WTC11 (cell line): ENCODE measurements around the gene PYGB. TPM values are rescaled to one million over a fixed set of nuclear protein-coding genes. Genes with fewer than 3 reads are reported as not detected.

Experiments used
- ATAC-seq: fragments of 200-7000 bp; cut with Tn5 transposase; 2 replicates; pipeline ENCODE4 v1.10.0; 2021; ENCODE audit warnings: mild to moderate bottlenecking, moderate library complexity
- CTCF ChIA-PET: fragments of 300-600 bp; sonication (Branson Sonifier 250); formaldehyde crosslinking; loops from one replicate; lab custom pipeline; 2021; ENCODE audit warnings: antibody characterized with exemption; lab: Charles Lee
- POLR2A ChIA-PET: fragments of 350-600 bp; sonication (Branson Sonifier 250); formaldehyde crosslinking; loops from one replicate; lab custom pipeline; 2021; ENCODE audit warnings: antibody characterized with exemption; lab: Charles Lee
- DNase-seq: peaks from one replicate; pipeline ENCODE4 v3.0.0; 2021; ENCODE audit warnings: low spot score
- H3K27ac Mint-ChIP-seq: 2 replicates; pipeline ENCODE4 v1.8.0; 2021; ENCODE audit warnings: mixed read lengths
- H3K27me3 Mint-ChIP-seq: 2 replicates; pipeline ENCODE4 v1.8.0; 2021; ENCODE audit warnings: low read depth, mild to moderate bottlenecking, moderate library complexity, mixed read lengths
- H3K36me3 Mint-ChIP-seq: 2 replicates; pipeline ENCODE4 v1.8.0; 2021; ENCODE audit warnings: mixed read lengths
- H3K4me1 Mint-ChIP-seq: 2 replicates; pipeline ENCODE4 v1.8.0; 2022; ENCODE audit warnings: mixed read lengths
- H3K4me3 Mint-ChIP-seq: 2 replicates; pipeline ENCODE4 v1.8.0; 2021; ENCODE audit warnings: mild to moderate bottlenecking, moderate library complexity, mixed read lengths
- H3K9me3 Mint-ChIP-seq: 2 replicates; pipeline ENCODE4 v1.8.0; 2021; ENCODE audit warnings: mixed read lengths
- CBFB ChIP-seq: sonication (generic); formaldehyde crosslinking; IDR thresholded peaks from 2 replicates; pipeline ENCODE4 v1.8.1; 2022; ENCODE audit warnings: mild to moderate bottlenecking, low read depth, missing genetic modification reagents
- NFE2L1 ChIP-seq: sonication (generic); formaldehyde crosslinking; IDR thresholded peaks from 2 replicates; pipeline ENCODE4 v1.8.1; 2023; ENCODE audit warnings: missing genetic modification reagents
- RELA ChIP-seq: sonication (generic); formaldehyde crosslinking; IDR thresholded peaks from 2 replicates; pipeline ENCODE4 v1.8.1; 2022; ENCODE audit warnings: missing genetic modification reagents, mild to moderate bottlenecking, borderline replicate concordance
- TEAD1 ChIP-seq: sonication (generic); formaldehyde crosslinking; IDR thresholded peaks from 2 replicates; pipeline ENCODE4 v1.8.0; 2022; ENCODE audit warnings: mild to moderate bottlenecking, missing genetic modification reagents
- TEAD4 ChIP-seq: sonication (generic); formaldehyde crosslinking; IDR thresholded peaks from 2 replicates; pipeline ENCODE4 v1.8.0; 2022; ENCODE audit warnings: mild to moderate bottlenecking, missing genetic modification reagents
- ZNF121 ChIP-seq: sonication (generic); formaldehyde crosslinking; IDR thresholded peaks from 2 replicates; pipeline ENCODE4 v1.8.0; 2023; ENCODE audit warnings: missing genetic modification reagents
- total RNA-seq: library from RNA; stranded (reverse); gene quantifications from 3 replicates; pipeline ENCODE4 v1.2.3, GENCODE V29; 2021
- TF ChIP-seq, protein P1 (sequence below): sonication (generic); formaldehyde crosslinking; IDR thresholded peaks from 2 replicates; pipeline ENCODE4 v1.8.0; 2022; ENCODE audit warnings: mild to moderate bottlenecking, missing genetic modification reagents
- TF ChIP-seq, protein P2 (sequence below): fragments of 250-450 bp; sonication (Bioruptor Pico); IDR thresholded peaks from 2 replicates; pipeline ENCODE4 v1.9.0; 2021; ENCODE audit warnings: moderate library complexity, mild to moderate bottlenecking, inconsistent platforms, borderline replicate concordance
- TF ChIP-seq, protein P3 (sequence below): fragments of 250-450 bp; sonication (Bioruptor Pico); conservative IDR thresholded peaks from 2 replicates; pipeline ENCODE4 v1.9.0; 2021; ENCODE audit warnings: mild to moderate bottlenecking
- TF ChIP-seq, protein P4 (sequence below): fragments of 250-450 bp; sonication (Bioruptor Pico); IDR thresholded peaks from 2 replicates; pipeline ENCODE4 v1.9.0; 2021; ENCODE audit warnings: mild to moderate bottlenecking
- TF ChIP-seq, protein P5 (sequence below): sonication (generic); formaldehyde crosslinking; IDR thresholded peaks from 2 replicates; pipeline ENCODE4 v1.8.1; 2023; ENCODE audit warnings: mild to moderate bottlenecking, missing genetic modification reagents
- TF ChIP-seq, protein P6 (sequence below): sonication (generic); formaldehyde crosslinking; IDR thresholded peaks from 2 replicates; pipeline ENCODE4 v1.8.0; 2023; ENCODE audit warnings: missing genetic modification reagents, mild to moderate bottlenecking, borderline replicate concordance
- TF ChIP-seq, protein P7 (sequence below): sonication (generic); formaldehyde crosslinking; conservative IDR thresholded peaks from 2 replicates; pipeline ENCODE4 v1.8.1; 2023; ENCODE audit warnings: mild to moderate bottlenecking, low read depth, missing genetic modification reagents, moderate library complexity

The PYGB gene
- total RNA-seq, 1 experiment from 2014 or later: 48.5 TPM

DNA sequence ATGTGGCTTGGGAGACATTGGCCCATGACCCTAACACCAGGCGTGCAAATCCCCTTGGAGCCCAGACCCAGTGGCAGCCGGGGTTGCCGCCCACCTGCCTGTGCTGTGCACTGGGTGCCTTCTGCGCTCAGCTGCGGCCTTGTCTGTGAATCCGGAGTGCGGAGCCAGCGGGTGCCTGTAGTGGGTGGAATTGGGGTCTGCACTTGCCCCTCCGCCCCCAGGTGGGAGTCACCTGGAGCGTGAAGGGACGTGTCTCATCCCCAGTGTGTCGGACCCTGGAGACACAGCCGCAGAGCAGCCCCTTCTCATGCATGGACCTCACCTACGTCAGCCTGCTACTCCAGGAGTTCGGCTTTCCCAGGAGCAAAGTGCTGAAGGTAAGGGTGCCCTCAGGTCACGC, 22.9 kb upstream of the PYGB start:
- TF ChIP-seq, protein P1, sequence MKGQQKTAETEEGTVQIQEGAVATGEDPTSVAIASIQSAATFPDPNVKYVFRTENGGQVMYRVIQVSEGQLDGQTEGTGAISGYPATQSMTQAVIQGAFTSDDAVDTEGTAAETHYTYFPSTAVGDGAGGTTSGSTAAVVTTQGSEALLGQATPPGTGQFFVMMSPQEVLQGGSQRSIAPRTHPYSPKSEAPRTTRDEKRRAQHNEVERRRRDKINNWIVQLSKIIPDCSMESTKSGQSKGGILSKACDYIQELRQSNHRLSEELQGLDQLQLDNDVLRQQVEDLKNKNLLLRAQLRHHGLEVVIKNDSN (CRISPR knock-in tag): no peak
- TF ChIP-seq TEAD1: no peak
- TF ChIP-seq, protein P2, sequence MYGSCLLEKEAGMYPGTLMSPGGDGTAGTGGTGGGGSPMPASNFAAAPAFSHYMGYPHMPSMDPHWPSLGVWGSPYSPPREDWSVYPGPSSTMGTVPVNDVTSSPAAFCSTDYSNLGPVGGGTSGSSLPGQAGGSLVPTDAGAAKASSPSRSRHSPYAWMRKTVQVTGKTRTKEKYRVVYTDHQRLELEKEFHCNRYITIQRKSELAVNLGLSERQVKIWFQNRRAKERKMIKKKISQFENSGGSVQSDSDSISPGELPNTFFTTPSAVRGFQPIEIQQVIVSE (CRISPR knock-in tag): no peak
- TF ChIP-seq, protein P3, sequence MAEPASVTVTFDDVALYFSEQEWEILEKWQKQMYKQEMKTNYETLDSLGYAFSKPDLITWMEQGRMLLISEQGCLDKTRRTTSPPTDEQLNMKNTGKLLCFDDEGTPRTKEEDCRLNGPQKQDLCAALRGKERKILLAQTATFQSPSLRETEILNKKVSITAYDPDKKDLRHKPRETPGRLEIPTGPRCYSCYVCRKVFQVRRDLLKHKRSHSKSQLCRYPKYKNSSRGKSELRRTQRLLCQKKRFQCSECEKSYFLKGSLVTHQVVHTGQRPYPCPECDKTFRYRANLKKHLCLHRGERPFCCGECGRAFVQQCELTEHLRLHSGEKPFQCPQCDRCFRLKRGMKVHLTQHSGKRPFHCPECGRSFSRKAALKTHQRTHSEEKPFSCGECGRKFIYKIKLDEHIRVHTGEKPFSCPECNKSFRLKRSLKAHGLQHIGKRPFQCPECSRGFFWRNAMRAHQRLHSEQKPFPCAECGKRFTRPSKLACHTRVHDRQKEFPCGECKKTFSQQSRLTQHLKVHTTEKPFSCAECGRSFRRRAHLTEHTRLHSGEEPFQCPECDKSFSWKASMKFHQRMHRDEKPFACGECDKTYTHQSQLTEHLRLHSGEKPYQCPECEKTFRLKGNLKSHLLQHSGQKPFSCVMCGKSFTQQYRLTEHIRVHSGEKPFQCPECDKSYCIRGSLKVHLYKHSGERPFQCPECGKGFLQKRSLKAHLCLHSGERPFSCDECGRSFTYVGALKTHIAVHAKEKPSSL (CRISPR knock-in tag): no peak
- no peak for TF ChIP-seq ZNF121 (CRISPR knock-in tag)
- Mint-ChIP-seq H3K27ac (no peak overlapping the region), H3K9me3 (no peaks in the 10 kb centered on the region), H3K4me3 (no peak overlapping the region), H3K4me1 (peaks cover 3% of the 10 kb centered on the region; the same call in 1 of the 2 replicates), H3K27me3 (no peaks in the 10 kb centered on the region), H3K36me3 (no peaks in the 10 kb centered on the region)
- POLR2A ChIA-PET: no interaction called here
- no peak for ATAC-seq
- CTCF ChIA-PET: interaction anchor here (8.3 kb wide), 1 partner anchor 23 kb away, joined by 48 read pairs; the partner anchor contains the start of gene PYGB
- DNase-seq: no peak

DNA sequence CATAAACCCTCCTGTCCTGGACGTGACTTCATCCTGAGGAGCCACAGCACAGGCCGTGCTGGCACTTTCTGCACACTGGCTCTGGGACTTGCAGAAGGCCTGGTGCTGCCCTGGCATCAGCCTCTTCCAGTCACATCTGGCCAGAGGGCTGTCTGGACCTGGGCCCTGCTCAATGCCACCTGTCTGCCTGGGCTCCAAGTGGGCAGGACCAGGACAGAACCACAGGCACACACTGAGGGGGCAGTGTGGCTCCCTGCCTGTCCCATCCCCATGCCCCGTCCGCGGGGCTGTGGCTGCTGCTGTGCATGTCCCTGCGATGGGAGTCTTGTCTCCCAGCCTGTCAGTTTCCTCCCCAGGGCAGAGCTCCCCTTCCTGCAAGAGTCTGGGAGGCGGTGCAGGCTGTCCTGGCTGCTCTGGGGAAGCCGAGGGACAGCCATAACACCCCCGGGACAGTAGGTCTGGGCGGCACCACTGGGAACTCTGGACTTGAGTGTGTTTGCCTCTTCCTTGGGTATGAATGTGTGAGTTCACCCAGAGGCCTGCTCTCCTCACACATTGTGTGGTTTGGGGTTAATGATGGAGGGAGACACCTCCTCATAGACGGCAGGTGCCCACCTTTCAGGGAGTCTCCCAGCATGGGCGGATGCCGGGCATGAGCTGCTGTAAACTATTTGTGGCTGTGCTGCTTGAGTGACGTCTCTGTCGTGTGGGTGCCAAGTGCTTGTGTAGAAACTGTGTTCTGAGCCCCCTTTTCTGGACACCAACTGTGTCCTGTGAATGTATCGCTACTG, 22.0 kb upstream of the PYGB start:
- Mint-ChIP-seq H3K27ac (no peak overlapping the region), H3K36me3 (no peaks in the 10 kb centered on the region), H3K4me3 (no peak overlapping the region), H3K27me3 (no peaks in the 10 kb centered on the region), H3K9me3 (no peaks in the 10 kb centered on the region), H3K4me1 (peaks cover 3% of the 10 kb centered on the region; the same call in 1 of the 2 replicates)
- ATAC-seq (no peak), DNase-seq (no peak)
- ChIA-PET POLR2A (no interaction called here), CTCF (interaction anchor here (0.9 to 8.3 kb wide), 2 partner anchors 22 to 173 kb away, joined by 4 to 48 read pairs; partner anchors contain the start of gene PYGB)
- TF ChIP-seq, protein P4, sequence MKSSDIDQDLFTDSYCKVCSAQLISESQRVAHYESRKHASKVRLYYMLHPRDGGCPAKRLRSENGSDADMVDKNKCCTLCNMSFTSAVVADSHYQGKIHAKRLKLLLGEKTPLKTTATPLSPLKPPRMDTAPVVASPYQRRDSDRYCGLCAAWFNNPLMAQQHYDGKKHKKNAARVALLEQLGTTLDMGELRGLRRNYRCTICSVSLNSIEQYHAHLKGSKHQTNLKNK (CRISPR knock-in tag): no peak

DNA sequence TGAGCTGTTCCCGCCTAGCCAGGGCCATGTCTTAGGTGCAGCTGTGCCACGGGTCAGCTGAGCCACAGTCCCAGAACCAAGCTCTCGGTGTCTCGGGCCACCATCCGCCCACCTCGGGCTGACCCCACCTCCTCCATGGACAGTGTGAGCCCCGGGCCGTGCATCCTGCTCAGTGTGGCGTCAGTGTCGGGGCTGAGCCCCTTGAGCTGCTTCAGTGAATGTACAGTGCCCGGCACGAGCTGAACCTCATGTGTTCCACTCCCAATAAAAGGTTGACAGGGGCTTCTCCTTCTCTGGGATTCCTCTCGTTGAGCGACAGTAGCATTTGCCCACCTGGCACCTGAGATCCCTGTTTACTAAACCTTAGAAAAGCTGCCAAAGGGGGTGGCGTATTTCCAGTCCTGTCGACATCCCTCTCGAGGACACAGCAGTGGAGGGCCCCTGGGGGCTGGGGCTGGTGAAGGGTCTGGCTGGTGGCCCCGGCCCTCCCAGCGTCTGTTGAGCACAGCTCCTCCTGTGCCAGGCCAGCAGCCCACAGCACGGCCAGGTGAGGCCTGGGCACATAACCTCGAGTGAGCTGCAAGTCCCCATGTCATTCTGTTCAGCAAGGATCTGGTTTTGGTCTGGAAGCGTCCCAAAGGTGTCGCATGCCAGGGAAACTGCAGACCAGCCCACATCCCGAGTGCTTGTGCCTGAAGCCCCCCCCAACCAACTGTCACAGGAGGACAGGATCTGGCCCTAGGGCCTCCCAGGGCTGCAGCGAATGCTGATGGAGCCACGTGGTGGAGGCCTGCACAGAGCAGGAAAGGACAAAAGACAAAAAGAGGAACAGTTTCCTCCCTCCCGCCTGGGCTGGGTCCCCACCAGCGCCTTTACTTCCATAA, 21.2 kb upstream of the PYGB start:
- DNase-seq (no peak), ATAC-seq (no peak)
- POLR2A ChIA-PET: no interaction called here
- Mint-ChIP-seq H3K27me3 (no peaks in the 10 kb centered on the region), H3K27ac (no peak overlapping the region), H3K4me3 (no peak overlapping the region), H3K4me1 (peaks cover 3% of the 10 kb centered on the region; the same call in 1 of the 2 replicates), H3K36me3 (no peaks in the 10 kb centered on the region), H3K9me3 (no peaks in the 10 kb centered on the region)
- CTCF ChIA-PET: interaction anchor here (0.9 to 8.3 kb wide), 2 partner anchors 21 to 172 kb away, joined by 4 to 48 read pairs; partner anchors contain the start of gene PYGB
- TF ChIP-seq, protein P5, sequence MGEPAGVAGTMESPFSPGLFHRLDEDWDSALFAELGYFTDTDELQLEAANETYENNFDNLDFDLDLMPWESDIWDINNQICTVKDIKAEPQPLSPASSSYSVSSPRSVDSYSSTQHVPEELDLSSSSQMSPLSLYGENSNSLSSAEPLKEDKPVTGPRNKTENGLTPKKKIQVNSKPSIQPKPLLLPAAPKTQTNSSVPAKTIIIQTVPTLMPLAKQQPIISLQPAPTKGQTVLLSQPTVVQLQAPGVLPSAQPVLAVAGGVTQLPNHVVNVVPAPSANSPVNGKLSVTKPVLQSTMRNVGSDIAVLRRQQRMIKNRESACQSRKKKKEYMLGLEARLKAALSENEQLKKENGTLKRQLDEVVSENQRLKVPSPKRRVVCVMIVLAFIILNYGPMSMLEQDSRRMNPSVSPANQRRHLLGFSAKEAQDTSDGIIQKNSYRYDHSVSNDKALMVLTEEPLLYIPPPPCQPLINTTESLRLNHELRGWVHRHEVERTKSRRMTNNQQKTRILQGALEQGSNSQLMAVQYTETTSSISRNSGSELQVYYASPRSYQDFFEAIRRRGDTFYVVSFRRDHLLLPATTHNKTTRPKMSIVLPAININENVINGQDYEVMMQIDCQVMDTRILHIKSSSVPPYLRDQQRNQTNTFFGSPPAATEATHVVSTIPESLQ: no peak
- TF ChIP-seq, protein P6, sequence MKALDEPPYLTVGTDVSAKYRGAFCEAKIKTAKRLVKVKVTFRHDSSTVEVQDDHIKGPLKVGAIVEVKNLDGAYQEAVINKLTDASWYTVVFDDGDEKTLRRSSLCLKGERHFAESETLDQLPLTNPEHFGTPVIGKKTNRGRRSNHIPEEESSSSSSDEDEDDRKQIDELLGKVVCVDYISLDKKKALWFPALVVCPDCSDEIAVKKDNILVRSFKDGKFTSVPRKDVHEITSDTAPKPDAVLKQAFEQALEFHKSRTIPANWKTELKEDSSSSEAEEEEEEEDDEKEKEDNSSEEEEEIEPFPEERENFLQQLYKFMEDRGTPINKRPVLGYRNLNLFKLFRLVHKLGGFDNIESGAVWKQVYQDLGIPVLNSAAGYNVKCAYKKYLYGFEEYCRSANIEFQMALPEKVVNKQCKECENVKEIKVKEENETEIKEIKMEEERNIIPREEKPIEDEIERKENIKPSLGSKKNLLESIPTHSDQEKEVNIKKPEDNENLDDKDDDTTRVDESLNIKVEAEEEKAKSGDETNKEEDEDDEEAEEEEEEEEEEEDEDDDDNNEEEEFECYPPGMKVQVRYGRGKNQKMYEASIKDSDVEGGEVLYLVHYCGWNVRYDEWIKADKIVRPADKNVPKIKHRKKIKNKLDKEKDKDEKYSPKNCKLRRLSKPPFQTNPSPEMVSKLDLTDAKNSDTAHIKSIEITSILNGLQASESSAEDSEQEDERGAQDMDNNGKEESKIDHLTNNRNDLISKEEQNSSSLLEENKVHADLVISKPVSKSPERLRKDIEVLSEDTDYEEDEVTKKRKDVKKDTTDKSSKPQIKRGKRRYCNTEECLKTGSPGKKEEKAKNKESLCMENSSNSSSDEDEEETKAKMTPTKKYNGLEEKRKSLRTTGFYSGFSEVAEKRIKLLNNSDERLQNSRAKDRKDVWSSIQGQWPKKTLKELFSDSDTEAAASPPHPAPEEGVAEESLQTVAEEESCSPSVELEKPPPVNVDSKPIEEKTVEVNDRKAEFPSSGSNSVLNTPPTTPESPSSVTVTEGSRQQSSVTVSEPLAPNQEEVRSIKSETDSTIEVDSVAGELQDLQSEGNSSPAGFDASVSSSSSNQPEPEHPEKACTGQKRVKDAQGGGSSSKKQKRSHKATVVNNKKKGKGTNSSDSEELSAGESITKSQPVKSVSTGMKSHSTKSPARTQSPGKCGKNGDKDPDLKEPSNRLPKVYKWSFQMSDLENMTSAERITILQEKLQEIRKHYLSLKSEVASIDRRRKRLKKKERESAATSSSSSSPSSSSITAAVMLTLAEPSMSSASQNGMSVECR (CRISPR knock-in tag): no peak
- TF ChIP-seq, protein P7, sequence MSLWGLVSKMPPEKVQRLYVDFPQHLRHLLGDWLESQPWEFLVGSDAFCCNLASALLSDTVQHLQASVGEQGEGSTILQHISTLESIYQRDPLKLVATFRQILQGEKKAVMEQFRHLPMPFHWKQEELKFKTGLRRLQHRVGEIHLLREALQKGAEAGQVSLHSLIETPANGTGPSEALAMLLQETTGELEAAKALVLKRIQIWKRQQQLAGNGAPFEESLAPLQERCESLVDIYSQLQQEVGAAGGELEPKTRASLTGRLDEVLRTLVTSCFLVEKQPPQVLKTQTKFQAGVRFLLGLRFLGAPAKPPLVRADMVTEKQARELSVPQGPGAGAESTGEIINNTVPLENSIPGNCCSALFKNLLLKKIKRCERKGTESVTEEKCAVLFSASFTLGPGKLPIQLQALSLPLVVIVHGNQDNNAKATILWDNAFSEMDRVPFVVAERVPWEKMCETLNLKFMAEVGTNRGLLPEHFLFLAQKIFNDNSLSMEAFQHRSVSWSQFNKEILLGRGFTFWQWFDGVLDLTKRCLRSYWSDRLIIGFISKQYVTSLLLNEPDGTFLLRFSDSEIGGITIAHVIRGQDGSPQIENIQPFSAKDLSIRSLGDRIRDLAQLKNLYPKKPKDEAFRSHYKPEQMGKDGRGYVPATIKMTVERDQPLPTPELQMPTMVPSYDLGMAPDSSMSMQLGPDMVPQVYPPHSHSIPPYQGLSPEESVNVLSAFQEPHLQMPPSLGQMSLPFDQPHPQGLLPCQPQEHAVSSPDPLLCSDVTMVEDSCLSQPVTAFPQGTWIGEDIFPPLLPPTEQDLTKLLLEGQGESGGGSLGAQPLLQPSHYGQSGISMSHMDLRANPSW: no peak
- TF ChIP-seq CBFB (CRISPR knock-in tag) (no peak), NFE2L1 (CRISPR knock-in tag) (no peak), TEAD4 (CRISPR knock-in tag) (no peak), RELA (CRISPR knock-in tag) (no peak)
